AG09319 (cell line): ENCODE measurements around the gene DAGLA.
A peak's percentile ranks its signal among the peaks of the same experiment; 100 is the strongest.

Source experiments
- DNase-seq: peaks from one replicate; pipeline ENCODE4 v3.0.0-alpha.2; 2010; ENCODE audit warnings: low read depth; ENCODE audit errors: extremely low read depth
- CTCF ChIP-seq: IDR thresholded peaks from 2 replicates; pipeline ENCODE4 v1.5.1; 2011; ENCODE audit warnings: low read depth, mild to moderate bottlenecking, inconsistent platforms, low read length, moderate library complexity

Gene DAGLA

GRCh38 chr11:61747967-61748285, 67.7 kb downstream of the DAGLA start:
- no peak for DNase-seq
- TF ChIP-seq CTCF: no peak

- TF ChIP-seq CTCF: no peak
- no peak for DNase-seq
These were observed 69.5 kb downstream of the DAGLA start for GRCh38 chr11:61749591-61750217.

GRCh38 chr11:61750631-61751273, 70.6 kb downstream of the DAGLA start:
- DNase-seq: no peak

GRCh38 chr11:61751384-61751783, 71.2 kb downstream of the DAGLA start:
- no peak for DNase-seq
- TF ChIP-seq CTCF: no peak

More at GRCh38 chr11:61750631-61751273, 70.6 kb downstream of the DAGLA start:
- no peak for TF ChIP-seq CTCF

GRCh38 chr11:61752117-61752924, 72.1 kb downstream of the DAGLA start, which contains the start of gene MYRF:
TSS of gene MYRF (plus strand) at chr11:61752636. CDS start at chr11:61752745, 109 bp downstream.
- no peak for DNase-seq
- TF ChIP-seq CTCF: peak; percentile 36

GRCh38 chr11:61752925-61753521, 72.8 kb downstream of the DAGLA start:
- no peak for TF ChIP-seq CTCF
- DNase-seq: no peak

GRCh38 chr11:61753672-61754071, 73.5 kb downstream of the DAGLA start:
- no peak for DNase-seq
- no peak for TF ChIP-seq CTCF
